BLaER1 (cell line): ENCODE results near the gene SIGLEC7.

Experiments used
- H3K27ac ChIP-seq: shearing (Covaris generic); formaldehyde crosslinking; 2 replicates; pipeline ENCODE4 v1.8.1; 2022
- H3K27me3 ChIP-seq: shearing (Covaris generic); formaldehyde crosslinking; 2 replicates; pipeline ENCODE4 v1.8.1; 2022
- H3K36me3 ChIP-seq: shearing (Covaris generic); formaldehyde crosslinking; 2 replicates; pipeline ENCODE4 v1.8.1; 2022
- H3K4me1 ChIP-seq: shearing (Covaris generic); formaldehyde crosslinking; 2 replicates; pipeline ENCODE4 v1.8.1; 2022
- H3K4me2 ChIP-seq: shearing (Covaris generic); formaldehyde crosslinking; 2 replicates; pipeline ENCODE4 v1.8.1; 2022
- H3K4me3 ChIP-seq: shearing (Covaris generic); formaldehyde crosslinking; 2 replicates; pipeline ENCODE4 v1.8.1; 2022
- H3K9ac ChIP-seq: shearing (Covaris generic); formaldehyde crosslinking; 2 replicates; pipeline ENCODE4 v1.8.1; 2022
- H3K9me3 ChIP-seq: shearing (Covaris generic); formaldehyde crosslinking; 2 replicates; pipeline ENCODE4 v1.8.1; 2022
- H4K20me1 ChIP-seq: shearing (Covaris generic); formaldehyde crosslinking; 2 replicates; pipeline ENCODE4 v1.8.1; 2022
- Cebpa-rat ChIP-seq: shearing (Covaris generic); IDR thresholded peaks from 2 replicates; pipeline ENCODE4 v1.8.1; 2022

SIGLEC7 gene

GRCh38 chr19:51194527-51195315, 52.6 kb downstream of the SIGLEC7 start:
- Histone ChIP-seq H3K4me1 (0 out of 2 replicates have a peak, but pooled peaks cover under 1% of the 10 kb centered on the region), H3K27me3 (no peaks in the 10 kb centered on the region), H3K4me2 (no peak overlapping the region), H3K4me3 (no peak overlapping the region), H4K20me1 (no peaks in the 10 kb centered on the region), H3K9ac (no peak overlapping the region), H3K27ac (no peak overlapping the region), H3K9me3 (no peaks in the 10 kb centered on the region), H3K36me3 (no peaks in the 10 kb centered on the region)
- TF ChIP-seq Cebpa-rat = no peak

GRCh38 chr19:51195316-51195586, 53.1 kb downstream of the SIGLEC7 start:
- no peak for TF ChIP-seq Cebpa-rat
- no peaks in the 10 kb centered on the region for H3K36me3 ChIP-seq
- no peak overlapping the region for H3K4me3 ChIP-seq
- no peak overlapping the region for H3K4me2 ChIP-seq
- H3K4me1 ChIP-seq = peaks cover 6% of the 10 kb centered on the region; the same call in 1 of the 2 replicates
- H3K9me3 ChIP-seq = no peaks in the 10 kb centered on the region
- H3K9ac ChIP-seq = no peak overlapping the region
- H4K20me1 ChIP-seq = no peaks in the 10 kb centered on the region
- no peaks in the 10 kb centered on the region for H3K27me3 ChIP-seq
- H3K27ac ChIP-seq = no peak overlapping the region

- no peaks in the 10 kb centered on the region for H4K20me1 ChIP-seq
- H3K27ac ChIP-seq = no peak overlapping the region
- no peaks in the 10 kb centered on the region for H3K36me3 ChIP-seq
- no peak for TF ChIP-seq Cebpa-rat
- H3K4me2 ChIP-seq = no peak overlapping the region
- no peaks in the 10 kb centered on the region for H3K9me3 ChIP-seq
- no peak overlapping the region for H3K9ac ChIP-seq
- H3K4me1 ChIP-seq = peaks cover 7% of the 10 kb centered on the region; the same call in 1 of the 2 replicates
- H3K27me3 ChIP-seq = no peaks in the 10 kb centered on the region
- no peak overlapping the region for H3K4me3 ChIP-seq
Observed at GRCh38 chr19:51195616-51196015, 53.5 kb downstream of the SIGLEC7 start.

GRCh38 chr19:51196181-51196580, 54.1 kb downstream of the SIGLEC7 start:
- no peak for TF ChIP-seq Cebpa-rat

GRCh38 chr19:51198641-51199040, 56.5 kb downstream of the SIGLEC7 start:
- TF ChIP-seq Cebpa-rat = no peak
- Histone ChIP-seq H3K4me3 (no peak overlapping the region), H4K20me1 (no peaks in the 10 kb centered on the region), H3K4me2 (no peak overlapping the region), H3K9me3 (no peaks in the 10 kb centered on the region), H3K9ac (no peak overlapping the region), H3K27ac (no peak overlapping the region), H3K4me1 (peaks cover 29% of the 10 kb centered on the region), H3K36me3 (no peaks in the 10 kb centered on the region), H3K27me3 (no peaks in the 10 kb centered on the region)

More at GRCh38 chr19:51196181-51196580, 54.1 kb downstream of the SIGLEC7 start:
- Histone ChIP-seq H3K4me2 (no peak overlapping the region), H3K36me3 (no peaks in the 10 kb centered on the region), H3K4me3 (no peak overlapping the region), H3K27ac (no peak overlapping the region), H3K9ac (no peak overlapping the region), H3K27me3 (no peaks in the 10 kb centered on the region), H4K20me1 (no peaks in the 10 kb centered on the region), H3K4me1 (peaks cover 12% of the 10 kb centered on the region), H3K9me3 (no peaks in the 10 kb centered on the region)

GRCh38 chr19:51200071-51200666, 58.1 kb downstream of the SIGLEC7 start:
- TF ChIP-seq Cebpa-rat = no peak
- Histone ChIP-seq H3K4me1 (peaks cover 38% of the 10 kb centered on the region), H3K36me3 (no peaks in the 10 kb centered on the region), H3K4me2 (0 out of 2 replicates have a peak overlapping the region, but pooled peaks have one; percentile 0), H3K27ac (no peak overlapping the region), H4K20me1 (no peaks in the 10 kb centered on the region), H3K9ac (no peak overlapping the region), H3K27me3 (no peaks in the 10 kb centered on the region), H3K4me3 (no peak overlapping the region), H3K9me3 (no peaks in the 10 kb centered on the region)

GRCh38 chr19:51201712-51202111, 59.6 kb downstream of the SIGLEC7 start:
- Histone ChIP-seq H3K4me2 (peak overlapping the region; percentile 67), H3K27ac (peak overlapping the region; percentile 53; the same call in 1 of the 2 replicates), H3K36me3 (no peaks in the 10 kb centered on the region), H3K4me3 (no peak overlapping the region), H3K4me1 (peaks cover 38% of the 10 kb centered on the region), H3K27me3 (no peaks in the 10 kb centered on the region), H3K9ac (0 out of 2 replicates have a peak overlapping the region, but pooled peaks have one; percentile 23), H3K9me3 (no peaks in the 10 kb centered on the region), H4K20me1 (no peaks in the 10 kb centered on the region)
- TF ChIP-seq Cebpa-rat = no peak
